ENCODE results near the gene ITPR2. TPM values are rescaled to one million over a fixed set of nuclear protein-coding genes. Genes with fewer than 3 reads are reported as not detected.
"Not testable (repeated sequence)": the region's sequence is repeated elsewhere in the genome, so short reads cannot be mapped to it uniquely, and the experiment has no call there.

ITPR2 gene
- total RNA-seq, 1 donor from 2014 or later, result 63.4 TPM

DNA sequence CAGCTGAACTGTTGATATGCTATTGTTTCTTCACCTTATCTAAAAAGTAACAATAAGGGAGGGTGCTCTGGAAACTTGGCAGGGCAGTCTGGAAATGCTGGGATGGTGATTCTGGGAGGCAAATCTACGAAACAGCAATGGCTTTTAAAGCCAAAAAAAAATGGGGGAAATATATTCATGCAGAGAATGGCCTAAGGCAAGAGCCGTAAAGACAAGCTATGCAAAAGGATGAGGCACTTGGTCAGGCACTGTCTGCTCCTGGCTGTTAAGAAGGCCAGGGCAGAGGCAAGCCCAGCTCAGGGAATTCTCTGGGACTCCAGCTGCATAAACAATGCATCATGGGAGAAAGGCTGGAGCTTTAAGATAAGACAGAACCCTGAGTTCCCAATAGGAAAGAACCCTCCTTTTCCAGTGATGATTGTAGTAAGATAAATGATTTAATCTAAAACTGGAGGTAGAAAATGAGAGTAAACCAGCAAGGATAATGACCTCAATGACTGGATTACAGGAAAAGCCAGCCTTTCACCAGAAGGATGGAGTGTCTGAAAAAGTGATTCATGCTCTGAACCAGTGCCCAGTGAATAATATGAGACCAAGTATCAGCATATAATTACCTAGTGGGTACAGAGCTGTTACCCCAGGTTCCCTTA, 46.0 kb downstream of the ITPR2 start:
- no peak for DNase-seq

DNA sequence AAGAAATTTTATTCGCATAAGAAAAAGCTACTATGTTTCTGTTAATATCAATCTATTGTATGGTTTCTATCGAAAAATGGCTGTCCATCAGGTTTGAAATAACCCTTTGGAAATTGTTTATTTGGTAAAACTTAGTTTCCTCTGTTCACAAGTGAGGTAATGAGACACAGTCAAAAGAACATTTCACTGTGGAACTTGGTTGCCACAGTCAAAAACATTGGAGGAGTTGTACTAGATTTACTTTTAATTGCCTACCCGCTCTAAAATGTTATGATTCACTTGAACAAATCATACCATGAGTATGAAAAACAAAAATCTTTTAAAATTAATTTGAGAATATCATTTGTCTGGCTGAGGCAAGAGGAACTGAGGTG, 46.5 kb downstream of the ITPR2 start:
- DNase-seq, result no peak

DNA sequence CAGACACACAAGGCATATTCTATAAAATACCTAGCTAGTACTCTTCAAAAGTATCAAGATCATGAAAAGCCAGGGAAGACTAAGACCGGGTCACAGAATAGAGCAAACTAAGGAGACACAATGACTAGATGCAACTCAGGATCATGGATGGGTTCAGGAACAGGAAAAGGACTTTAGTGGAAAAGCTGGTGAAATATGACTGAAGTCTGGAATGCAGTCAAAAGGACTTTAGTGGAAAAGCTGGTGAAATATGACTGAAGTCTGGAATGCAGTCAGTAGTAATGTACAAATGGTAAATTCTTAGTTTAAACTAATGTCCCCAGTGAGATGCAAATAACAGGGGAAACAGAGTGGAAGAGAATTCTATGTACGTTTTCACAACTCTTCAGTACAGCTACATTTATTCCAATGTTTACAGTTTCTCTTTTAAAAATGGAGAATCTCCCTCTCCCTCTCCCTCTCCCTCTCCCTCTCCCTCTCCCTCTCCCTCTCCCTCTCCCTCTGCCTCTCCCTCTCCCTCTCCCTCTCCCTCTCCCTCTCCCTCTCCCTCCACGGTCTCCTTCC, 49.1 kb downstream of the ITPR2 start:
- DNase-seq, result not testable (repeated sequence)

GRCh38 chr12:26783131-26783526, 49.9 kb downstream of the ITPR2 start:
- DNase-seq, result no peak

DNA sequence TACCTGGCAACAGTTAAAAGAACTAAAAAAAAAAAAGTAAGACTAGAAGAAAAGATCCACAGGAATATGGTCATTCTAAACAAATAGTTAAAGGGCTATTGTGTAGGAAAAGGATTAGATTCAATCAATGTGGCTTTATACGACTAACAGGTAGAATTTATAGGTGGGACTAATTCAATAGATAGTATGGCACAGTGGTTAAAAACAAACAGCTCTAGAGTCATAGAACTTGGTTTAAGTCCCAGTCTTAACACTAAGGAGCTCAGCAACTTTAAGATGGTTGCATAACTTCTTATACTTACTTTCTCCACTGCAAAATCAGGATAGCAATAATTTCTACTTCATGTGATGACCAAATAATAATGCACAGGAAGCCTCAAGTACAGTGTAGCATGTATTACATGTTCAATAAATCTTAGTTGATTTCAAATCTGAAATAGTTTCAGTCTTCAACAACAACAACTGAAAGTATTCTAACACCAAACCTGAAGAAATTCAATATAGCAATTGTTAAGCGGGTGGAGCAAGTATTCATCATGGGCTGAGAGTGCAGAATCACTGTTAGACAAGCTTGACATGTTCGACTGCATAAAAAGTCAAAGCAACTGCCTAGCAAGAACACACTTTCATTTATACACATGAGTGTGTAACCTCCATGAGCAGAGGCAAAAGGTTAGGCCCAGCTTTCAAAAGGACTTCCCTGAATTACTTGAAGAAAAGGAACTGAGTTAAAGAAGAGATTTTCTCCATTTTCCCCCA, 50.4 kb downstream of the ITPR2 start:
- no peak for DNase-seq

- DNase-seq, result not testable (repeated sequence)
Measured at GRCh38 chr12:26780656-26781055, 52.3 kb downstream of the ITPR2 start.

GRCh38 chr12:26778173-26778775, 54.7 kb downstream of the ITPR2 start:
- not testable (repeated sequence) for DNase-seq

- no peak for DNase-seq
Measured at GRCh38 chr12:26777236-26777635, 55.8 kb downstream of the ITPR2 start.

DNA sequence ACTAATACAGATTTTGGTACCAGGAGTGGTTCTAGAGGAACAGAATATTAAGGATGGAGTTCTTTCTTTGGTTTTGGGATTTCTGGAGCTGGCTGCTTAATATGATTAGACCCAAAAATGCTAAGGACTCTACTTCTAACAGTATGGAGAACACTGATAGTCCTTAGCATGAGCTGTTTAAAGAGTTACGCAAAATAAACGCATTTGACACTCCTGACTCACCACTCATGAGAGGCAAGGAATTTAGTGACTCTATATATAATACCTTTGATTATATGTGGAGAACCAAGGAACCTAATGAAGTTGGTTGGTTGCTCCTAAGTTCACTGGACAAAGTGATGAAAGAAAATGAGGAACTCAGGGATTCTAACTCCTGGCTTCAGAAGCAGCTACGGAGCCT, 57.0 kb downstream of the ITPR2 start:
- not testable (repeated sequence) for DNase-seq

DNA sequence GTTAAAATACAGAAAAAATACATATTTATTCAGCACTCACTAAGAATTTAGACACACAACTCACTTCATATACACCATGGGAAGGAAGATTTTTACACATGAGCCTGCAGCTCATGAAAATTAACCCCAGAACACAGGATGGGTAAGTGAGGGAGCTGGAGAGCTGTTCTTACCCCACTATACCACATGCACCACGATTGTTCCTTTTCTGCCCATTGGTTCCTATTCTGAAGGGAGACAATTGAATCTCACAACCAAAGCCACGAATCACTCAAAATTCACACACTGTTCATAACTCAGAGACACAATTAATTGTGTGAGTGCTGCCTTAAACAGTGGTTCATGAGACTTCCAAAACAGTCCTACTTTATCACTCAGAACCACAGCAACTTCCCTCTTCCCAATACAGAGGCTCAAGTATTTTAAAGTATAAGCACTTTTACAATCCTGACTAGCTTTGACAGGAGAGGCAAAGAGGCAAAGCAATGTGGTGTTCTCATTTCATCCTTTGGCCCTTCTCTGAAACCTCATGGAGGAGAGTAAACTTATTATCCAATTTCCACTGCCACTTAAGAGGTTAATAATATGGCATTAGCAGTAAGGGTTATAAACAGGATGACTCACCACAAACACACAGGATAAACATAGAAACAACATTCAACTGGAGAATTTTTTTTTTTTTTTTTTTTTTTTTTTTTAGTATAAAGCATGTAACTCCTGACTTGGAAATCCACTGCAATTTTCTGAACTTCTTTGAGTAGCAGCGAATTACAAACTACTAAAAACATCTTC, 59.5 kb downstream of the ITPR2 start:
- DNase-seq, result no peak

- no peak for DNase-seq
Measured at GRCh38 chr12:26771861-26772260, 61.1 kb downstream of the ITPR2 start.

- no peak for DNase-seq
Measured at GRCh38 chr12:26770239-26771070, 62.5 kb downstream of the ITPR2 start.

DNA sequence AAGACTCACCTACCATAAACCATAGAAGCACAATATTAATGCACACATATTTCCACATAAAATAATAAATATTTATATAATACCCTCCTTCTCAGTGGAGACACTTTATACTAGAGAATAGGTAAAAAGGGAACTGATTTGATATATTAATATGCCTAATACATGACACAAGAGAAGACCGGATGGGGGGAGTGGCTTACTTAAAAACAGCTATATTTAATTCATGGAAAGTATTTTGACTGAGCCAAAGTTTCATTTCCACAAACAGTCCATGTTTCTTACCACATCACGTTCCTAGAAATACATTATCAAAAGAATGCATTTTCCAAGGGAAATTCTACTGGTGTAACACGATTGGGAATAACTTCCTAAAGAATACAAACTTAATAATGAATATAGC, 63.4 kb downstream of the ITPR2 start:
- no peak for DNase-seq

GRCh38 chr12:26768611-26769603, 64.1 kb downstream of the ITPR2 start:
- DNase-seq, result no peak

DNA sequence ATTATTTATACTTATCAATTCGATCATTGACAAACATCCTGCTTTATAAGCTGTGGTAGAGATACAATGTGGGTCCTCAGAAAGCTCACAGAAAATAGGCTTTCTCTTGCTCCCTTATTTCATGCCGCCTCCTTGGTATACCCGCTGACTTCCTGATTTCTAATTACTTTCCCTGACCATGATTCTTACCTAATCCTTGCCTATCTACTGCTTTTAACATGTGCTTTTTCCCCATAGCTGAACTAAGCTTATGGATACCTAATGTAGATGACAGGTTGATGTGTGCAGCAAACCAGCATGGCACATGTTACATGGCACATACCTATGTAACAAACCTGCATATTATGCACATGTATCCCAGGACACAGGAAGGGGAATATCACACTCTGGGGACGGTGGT, 65.1 kb downstream of the ITPR2 start:
- DNase-seq, result no peak

DNA sequence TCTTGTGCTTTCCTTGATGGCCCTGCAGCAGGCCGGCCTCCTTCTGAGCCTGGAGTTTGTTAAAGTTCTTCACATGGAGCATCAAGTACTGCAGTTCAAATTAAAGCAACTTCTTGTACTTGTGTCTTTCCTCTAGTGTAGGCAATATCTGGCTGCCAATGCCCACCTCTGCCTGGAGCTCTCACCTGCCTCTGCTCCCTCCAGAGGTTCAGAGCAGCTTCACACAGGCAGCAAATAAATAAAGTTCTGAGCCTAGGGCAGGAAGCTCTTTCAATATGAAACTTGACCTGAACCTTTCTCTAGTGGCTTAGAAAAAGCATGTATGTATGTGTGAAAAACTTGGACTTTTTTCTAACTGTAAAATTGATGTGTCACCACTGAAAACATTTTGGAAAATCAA, 65.9 kb downstream of the ITPR2 start:
- DNase-seq, result no peak

DNA sequence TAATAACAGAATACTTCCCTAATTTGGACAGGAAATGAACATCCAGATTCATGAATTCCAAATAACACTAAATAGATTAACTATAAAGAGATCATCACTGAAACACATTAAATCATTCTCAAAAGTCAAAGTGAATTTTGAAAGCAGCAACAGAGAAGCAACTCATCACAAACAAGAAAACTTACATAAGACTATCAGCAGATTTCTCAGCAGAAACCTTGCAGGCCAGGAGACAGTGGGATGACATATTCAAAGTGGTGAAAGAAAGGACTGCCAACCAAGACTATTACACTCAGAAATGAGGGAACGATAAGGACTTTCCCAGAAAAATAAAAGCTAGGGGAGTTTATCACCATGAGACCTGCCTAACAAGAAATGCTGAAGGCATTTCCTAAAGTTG, 70.8 kb downstream of the ITPR2 start:
- no peak for DNase-seq

DNA sequence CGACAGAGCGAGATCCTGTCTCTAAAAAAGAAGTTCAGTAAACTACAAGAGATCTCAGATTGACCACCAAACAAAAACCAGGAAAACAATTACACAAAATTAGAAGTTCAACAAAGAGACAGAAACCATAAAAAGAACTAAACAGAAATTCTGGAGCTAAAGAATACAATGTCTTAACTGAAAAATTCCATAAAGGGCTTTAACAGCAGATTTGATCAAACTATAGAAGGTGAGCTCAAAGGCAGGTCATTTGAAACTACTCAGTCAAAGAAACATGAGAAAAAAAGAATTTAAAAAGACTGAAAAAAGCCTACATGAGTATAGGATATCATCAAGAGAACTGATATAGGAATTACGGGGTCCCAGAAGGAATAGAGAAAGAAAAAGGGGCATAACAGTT, 71.2 kb downstream of the ITPR2 start:
- DNase-seq, result no peak

GRCh38 chr12:26760657-26761293, 72.2 kb downstream of the ITPR2 start:
- DNase-seq, result no peak

DNA sequence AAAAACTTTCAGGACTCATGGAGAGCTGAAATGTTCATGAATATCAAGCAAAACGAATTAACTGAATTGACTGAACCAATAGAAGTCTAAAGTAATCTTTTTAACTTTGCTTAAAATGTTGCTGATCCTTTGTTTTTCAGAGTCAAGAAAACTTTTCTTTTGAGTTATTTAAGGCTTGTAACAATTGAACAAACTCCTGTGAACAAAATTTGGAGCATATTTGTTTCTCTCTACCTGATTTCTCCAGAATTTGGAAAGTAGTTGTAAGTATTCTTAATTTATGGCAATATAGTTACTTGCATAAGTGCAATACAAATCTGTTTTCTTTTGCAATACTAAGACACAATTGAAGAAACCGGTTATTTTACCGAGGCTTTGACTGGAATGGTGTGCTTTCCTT, 77.6 kb downstream of the ITPR2 start:
- DNase-seq, result not testable (repeated sequence)
